Measurements from ENCODE around the gene LRP4.

GRCh38 chr11:46903846-46904245, 14.5 kb downstream of the LRP4 start:
- TF ChIP-seq POLR2A (IDR thresholded peaks at IDR 0.05) (no peak), EP300 (IDR thresholded peaks at IDR 0.05) (no peak)
- TF ChIP-seq, protein P1, sequence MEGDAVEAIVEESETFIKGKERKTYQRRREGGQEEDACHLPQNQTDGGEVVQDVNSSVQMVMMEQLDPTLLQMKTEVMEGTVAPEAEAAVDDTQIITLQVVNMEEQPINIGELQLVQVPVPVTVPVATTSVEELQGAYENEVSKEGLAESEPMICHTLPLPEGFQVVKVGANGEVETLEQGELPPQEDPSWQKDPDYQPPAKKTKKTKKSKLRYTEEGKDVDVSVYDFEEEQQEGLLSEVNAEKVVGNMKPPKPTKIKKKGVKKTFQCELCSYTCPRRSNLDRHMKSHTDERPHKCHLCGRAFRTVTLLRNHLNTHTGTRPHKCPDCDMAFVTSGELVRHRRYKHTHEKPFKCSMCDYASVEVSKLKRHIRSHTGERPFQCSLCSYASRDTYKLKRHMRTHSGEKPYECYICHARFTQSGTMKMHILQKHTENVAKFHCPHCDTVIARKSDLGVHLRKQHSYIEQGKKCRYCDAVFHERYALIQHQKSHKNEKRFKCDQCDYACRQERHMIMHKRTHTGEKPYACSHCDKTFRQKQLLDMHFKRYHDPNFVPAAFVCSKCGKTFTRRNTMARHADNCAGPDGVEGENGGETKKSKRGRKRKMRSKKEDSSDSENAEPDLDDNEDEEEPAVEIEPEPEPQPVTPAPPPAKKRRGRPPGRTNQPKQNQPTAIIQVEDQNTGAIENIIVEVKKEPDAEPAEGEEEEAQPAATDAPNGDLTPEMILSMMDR (IDR thresholded peaks at IDR 0.05), result no peak

Data from ovary (tissue), 3 donors.